HepG2 (cell line): ENCODE measurements around the gene PTK7. TPM values are rescaled to one million over a fixed set of nuclear protein-coding genes. Genes with fewer than 3 reads are reported as not detected.
A peak's percentile ranks its signal among the peaks of the same experiment; 100 is the strongest.

Source experiments
- ATAC-seq: fragments of 200-7000 bp; cut with Tn5 transposase; 3 replicates; pipeline ENCODE4 v1.9.1; 2020; ENCODE audit warnings: mild to moderate bottlenecking, moderate library complexity
- BruUV-seq: library from RNA; stranded (reverse); fragments of 400-500 nt; replicated peaks from 2 replicates; lab custom pipeline; 2021; lab: Mats Ljungman, UMichigan
- CTCF ChIA-PET: fragments of 300-600 bp; formaldehyde crosslinking; extraction: SDS; loops from one replicate; lab custom pipeline; 2021; ENCODE audit warnings: low total read pairs, inconsistent platforms, low intra/inter-chr PET ratio; lab: Yijun Ruan, JAX
- POLR2A ChIA-PET: fragments of 350-600 bp; sonication (Branson Sonifier 250); formaldehyde crosslinking; loops from one replicate; lab custom pipeline; 2020; ENCODE audit warnings: antibody characterized with exemption, inconsistent platforms; lab: Yijun Ruan, JAX
- DNase-seq: peaks from one replicate; pipeline ENCODE4 v3.0.0-alpha.2; 2015; ENCODE audit warnings: low spot score
- FAIRE-seq: peaks from 3 replicates; lab custom pipeline; 2011; peaks lifted over from hg19 to GRCh38; lab: Jason Lieb, UNC
- H2AFZ ChIP-seq: one replicate; pipeline ENCODE4 v1.6.1; 2011; ENCODE audit warnings: low read length, inconsistent platforms
- H3K27ac ChIP-seq: fragments of 300-600 bp; 3 replicates; pipeline ENCODE4 v1.8.0; 2011; ENCODE audit warnings: mixed run types, mild to moderate bottlenecking, mixed read lengths, low read length, inconsistent platforms; ENCODE audit not compliant: insufficient read depth; ENCODE audit errors: extremely low read length
- H3K27me3 ChIP-seq, 2 experiments: fragments of 200-600 bp in 1 of 2; 2 replicates in 1 of 2; 3 replicates in 1 of 2; pipeline versions ENCODE4 v1.6.0 to v1.8.0; 2011; ENCODE audit warnings: low read length in 2 of 2, mild to moderate bottlenecking in 2 of 2, moderate library complexity in 2 of 2, inconsistent platforms in 1 of 2; ENCODE audit not compliant: insufficient read depth in 2 of 2, control insufficient read depth in 1 of 2
- H3K36me3 ChIP-seq, 2 experiments: fragments of 200-600 bp in 1 of 2; replicated peaks in 1 of 2; 2 replicates in 1 of 2; 3 replicates in 1 of 2; pipeline versions ENCODE4 v1.5.1 to v1.8.0; 2011; ENCODE audit warnings: low read length in 2 of 2, inconsistent platforms in 1 of 2; ENCODE audit not compliant: insufficient read depth in 2 of 2, control insufficient read depth in 1 of 2
- H3K4me1 ChIP-seq: 2 replicates; pipeline ENCODE4 v1.5.1; 2012; ENCODE audit warnings: low read length, inconsistent platforms; ENCODE audit not compliant: insufficient read depth
- H3K4me2 ChIP-seq: 2 replicates; pipeline ENCODE4 v1.6.0; 2011; ENCODE audit warnings: low read depth, low read length, inconsistent platforms
- H3K4me3 ChIP-seq, 3 experiments: fragments of 200-600 bp in 1 of 3; sonication (generic), shearing (Covaris generic) in 1 of 3; replicated peaks in 1 of 3; 2 replicates each; pipeline ENCODE4 v1.5.1; 2011 to 2016; ENCODE audit warnings: low read length in 3 of 3, inconsistent platforms in 2 of 3, low read depth in 2 of 3, mild to moderate bottlenecking in 2 of 3, control low read depth in 1 of 3, mixed read lengths in 1 of 3; ENCODE audit not compliant: insufficient read depth in 1 of 3
- H3K79me2 ChIP-seq: one replicate; pipeline ENCODE4 v1.6.1; 2011; ENCODE audit warnings: low read length, inconsistent platforms; ENCODE audit not compliant: insufficient read depth
- H3K9ac ChIP-seq: 2 replicates; pipeline ENCODE4 v1.6.0; 2011; ENCODE audit warnings: mild to moderate bottlenecking, low read depth, low read length, inconsistent platforms; ENCODE audit not compliant: insufficient read depth
- H3K9me3 ChIP-seq: 2 replicates; pipeline ENCODE4 v1.5.1; 2012; ENCODE audit warnings: mild to moderate bottlenecking, low read length
- H4K20me1 ChIP-seq: 2 replicates; pipeline ENCODE4 v1.6.0; 2011; ENCODE audit warnings: inconsistent platforms, mild to moderate bottlenecking, low read length, moderate library complexity; ENCODE audit not compliant: insufficient read depth
- AHDC1 ChIP-seq: sonication (generic); formaldehyde crosslinking; IDR thresholded peaks from 2 replicates; pipeline ENCODE4 v1.5.1; 2020; ENCODE audit warnings: mild to moderate bottlenecking, missing genetic modification reagents, borderline replicate concordance
- BRCA1 ChIP-seq: sonication (generic); formaldehyde crosslinking; IDR thresholded peaks from 2 replicates; pipeline ENCODE4 v1.4.0; 2020; ENCODE audit warnings: missing genetic modification reagents
- BRF2 ChIP-seq: sonication (generic); formaldehyde crosslinking; IDR thresholded peaks from 2 replicates; pipeline ENCODE4 v1.8.1; 2022; ENCODE audit warnings: mild to moderate bottlenecking, missing genetic modification reagents
- HMG20B ChIP-seq: conservative IDR thresholded peaks from 2 replicates; pipeline ENCODE4 v1.6.1; 2016; ENCODE audit warnings: missing genetic modification reagents, missing compliant biosample characterization
- IKZF1 ChIP-seq: fragments of 450-650 bp; IDR thresholded peaks from 2 replicates; pipeline ENCODE4 v1.7.1; 2016
- NCOA1 ChIP-seq: sonication (generic); formaldehyde crosslinking; IDR thresholded peaks from 2 replicates; pipeline ENCODE4 v1.9.0; 2021; ENCODE audit warnings: missing genetic modification reagents
- PAX8 ChIP-seq: sonication (generic); formaldehyde crosslinking; IDR thresholded peaks from 2 replicates; pipeline ENCODE4 v1.8.0; 2022; ENCODE audit warnings: mild to moderate bottlenecking, missing genetic modification reagents, borderline replicate concordance
- POGZ ChIP-seq: sonication (generic); formaldehyde crosslinking; IDR thresholded peaks from 2 replicates; pipeline ENCODE4 v1.4.0; 2020; ENCODE audit warnings: mild to moderate bottlenecking, missing genetic modification reagents
- RBM22 ChIP-seq: fragments of 200-400 bp; formaldehyde crosslinking; optimal IDR thresholded peaks from 2 replicates; pipeline ENCODE3; 2017; ENCODE audit warnings: mild to moderate bottlenecking, low read length, moderate library complexity
- SCMH1 ChIP-seq: sonication (generic); formaldehyde crosslinking; IDR thresholded peaks from 2 replicates; pipeline ENCODE4 v1.9.0; 2021; ENCODE audit warnings: missing genetic modification reagents, mild to moderate bottlenecking, borderline replicate concordance
- SMAD3 ChIP-seq: sonication (generic); formaldehyde crosslinking; IDR thresholded peaks from 2 replicates; pipeline ENCODE4 v1.4.0; 2020; ENCODE audit warnings: missing genetic modification reagents
- SMYD3 ChIP-seq: sonication (generic); formaldehyde crosslinking; IDR thresholded peaks from 2 replicates; pipeline ENCODE4 v1.8.1; 2023; ENCODE audit warnings: mild to moderate bottlenecking, missing genetic modification reagents
- ZNF136 ChIP-seq: sonication (generic); formaldehyde crosslinking; IDR thresholded peaks from 2 replicates; pipeline ENCODE4 v1.8.1; 2022; ENCODE audit warnings: low read depth, mild to moderate bottlenecking, moderate library complexity, missing genetic modification reagents
- ZNF33A ChIP-seq: sonication (generic); formaldehyde crosslinking; IDR thresholded peaks from 2 replicates; pipeline ENCODE4 v1.5.1; 2020; ENCODE audit warnings: missing genetic modification reagents, mild to moderate bottlenecking, moderate library complexity, borderline replicate concordance
- ZNF33B ChIP-seq: sonication (generic); formaldehyde crosslinking; IDR thresholded peaks from 2 replicates; pipeline ENCODE4 v1.5.1; 2020; ENCODE audit warnings: mild to moderate bottlenecking, missing genetic modification reagents
- ZNF441 ChIP-seq: sonication (generic); formaldehyde crosslinking; IDR thresholded peaks from 2 replicates; pipeline ENCODE4 v1.7.0; 2021; ENCODE audit warnings: missing genetic modification reagents, borderline replicate concordance
- ZNF670 ChIP-seq: sonication (generic); formaldehyde crosslinking; IDR thresholded peaks from 2 replicates; pipeline ENCODE4 v1.8.0; 2022; ENCODE audit warnings: mild to moderate bottlenecking, missing genetic modification reagents, borderline replicate concordance
- ZNF816 ChIP-seq: sonication (generic); formaldehyde crosslinking; IDR thresholded peaks from 2 replicates; pipeline ENCODE4 v1.8.0; 2022; ENCODE audit warnings: missing genetic modification reagents, mild to moderate bottlenecking, borderline replicate concordance
- ZSCAN20 ChIP-seq: sonication (generic); formaldehyde crosslinking; IDR thresholded peaks from 2 replicates; pipeline ENCODE4 v1.4.0; 2020; ENCODE audit warnings: missing genetic modification reagents, mild to moderate bottlenecking, borderline replicate concordance
- WGBS: methylation state at CpG from one replicate; pipeline ENCODE4 v1.1.6; 2017; ENCODE audit warnings: low lambda C conversion rate; 5-methylcytosine and 5-hydroxymethylcytosine counted together
- in situ Hi-C: cut with HindIII; loops from 2 replicates; pipeline ENCODE4 v1.10.0; 2017; ENCODE audit warnings: low pct_unique_long_range_greater_than_20kb; ENCODE audit not compliant: extremely low pct_ligation_motif_present
- intact Hi-C: fragments of 100-400 bp; cut with micrococcal nuclease; formaldehyde crosslinking; loops from one replicate; pipeline ENCODE4 v1.10.0; 2022; ENCODE audit not compliant: unreplicated experiment
- polyA plus RNA-seq, 8 experiments: library from polyadenylated mRNA; depleted of rRNA in 3 of 8; stranded (reverse) in 7 of 8; unstranded in 1 of 8; fragments of >200 nt; fragmentation: Illumina TruSeq in 4 of 8; extraction: Trizol in 4 of 8; gene quantifications; 2 replicates each; pipeline versions ENCODE4 v1.2.1 to v1.2.3, GENCODE V29; 2011 to 2016; ENCODE audit warnings: low read depth in 4 of 8, missing spikeins in 1 of 8, mixed read lengths in 1 of 8; ENCODE audit not compliant: insufficient read depth in 1 of 8
- total RNA-seq, 5 experiments: library from RNA; depleted of rRNA; stranded (reverse); fragments of >200 nt; fragmentation: Illumina TruSeq; extraction: Trizol; gene quantifications; 2 replicates each; pipeline ENCODE4 v1.2.3, GENCODE V29; 2016; ENCODE audit warnings: low read depth in 1 of 5

The PTK7 gene
- total and polyA plus RNA-seq, 2 of the 13 experiments (the other 11 are each of a cell fraction or from before 2014, with no cell fraction given) = 98.5 to 99.8 TPM

GRCh38 chr6:43181621-43181941, 105.5 kb downstream of the PTK7 start:
- H3K4me2 ChIP-seq = peak overlapping the region; percentile 96
- H3K36me3 ChIP-seq = peaks cover 15 to 23% of the 10 kb centered on the region in 2 experiments
- H3K27me3 ChIP-seq = no peaks in the 10 kb centered on the region; a peak in 1 of 5 replicates
- no peaks in the 10 kb centered on the region for H4K20me1 ChIP-seq
- ATAC-seq (no peak), FAIRE-seq (no peak), DNase-seq (no peak)
- no peaks in the 10 kb centered on the region for H3K79me2 ChIP-seq
- H3K4me3 ChIP-seq = peak overlapping the region; percentile 73 to 83 (median 78)
- POLR2A ChIA-PET = interaction anchor here (0.9 to 2.4 kb wide), 24 partner anchors 8 to 310 kb away, joined by 3 to 12 read pairs (median 5); partner anchors contain the start of genes ABCC10, CUL7, DNPH1 and KLC4
- H3K9ac ChIP-seq = peak overlapping the region; percentile 80
- WGBS = 61% methylated on average over 9 of the region's 9 CpGs
- peak overlapping the region; percentile 58 for H3K27ac ChIP-seq
- TSS peak; percentile 86 for BruUV-seq
- peaks cover 22% of the 10 kb centered on the region for H3K4me1 ChIP-seq
- no peaks in the 10 kb centered on the region for H3K9me3 ChIP-seq
- H2AFZ ChIP-seq = no peak overlapping the region
- intact Hi-C loops = no loop called here
- CTCF ChIA-PET = no interaction called here
- in situ Hi-C loops = no loop called here
- TF ChIP-seq POGZ (CRISPR knock-in tag) = no peak
- TF ChIP-seq ZNF816 (CRISPR knock-in tag) = 0 out of 2 replicates have a peak, but pooled peaks have one; percentile 42
- no peak for TF ChIP-seq ZNF441 (CRISPR knock-in tag)
- 0 out of 2 replicates have a peak, but pooled peaks have one; percentile 47 for TF ChIP-seq ZNF33B
- peak; percentile 78; the same call in 1 of the 2 replicates for TF ChIP-seq ZNF33A (CRISPR knock-in tag)
- 0 out of 2 replicates have a peak, but pooled peaks have one; percentile 15 for TF ChIP-seq ZSCAN20 (CRISPR knock-in tag)
- TF ChIP-seq SMAD3 = 0 out of 2 replicates have a peak, but pooled peaks have one; percentile 6
- 0 out of 2 replicates have a peak, but pooled peaks have one; percentile 36 for TF ChIP-seq BRCA1 (CRISPR knock-in tag)
- peak; percentile 74 for TF ChIP-seq RBM22
- TF ChIP-seq AHDC1 (CRISPR knock-in tag) = 0 out of 2 replicates have a peak, but pooled peaks have one; percentile 32
- TF ChIP-seq ZNF670 (CRISPR knock-in tag) = 0 out of 2 replicates have a peak, but pooled peaks have one; percentile 56
- 0 out of 2 replicates have a peak, but pooled peaks have one; percentile 47 for TF ChIP-seq BRF2
- TF ChIP-seq HMG20B = no peak
- no peak for TF ChIP-seq IKZF1
- 0 out of 2 replicates have a peak, but pooled peaks have one; percentile 62 for TF ChIP-seq ZNF136 (CRISPR knock-in tag)
- peak; percentile 18; the same call in 1 of the 2 replicates for TF ChIP-seq NCOA1
- TF ChIP-seq SCMH1 (CRISPR knock-in tag) = no peak
- no peak for TF ChIP-seq PAX8 (CRISPR knock-in tag)
- peak; percentile 51; the same call in 1 of the 2 replicates for TF ChIP-seq SMYD3 (CRISPR knock-in tag)
